CD4-positive, alpha-beta T cell (primary cell): Measurements from ENCODE around the gene UBE3B. TPM values are rescaled to one million over a fixed set of nuclear protein-coding genes. Genes with fewer than 3 reads are reported as not detected.
"Not testable (repeated sequence)": the region's sequence is repeated elsewhere in the genome, so short reads cannot be mapped to it uniquely, and the experiment has no call there.

ENCODE experiments used
- ATAC-seq: fragments of 200-7000 bp; cut with Tn5 transposase; one replicate; pipeline ENCODE4 v1.10.0; 2022; ENCODE audit warnings: mild to moderate bottlenecking; ENCODE audit not compliant: poor library complexity
- CTCF ChIA-PET: fragments of 350-600 bp; sonication (Branson Sonifier 250); formaldehyde crosslinking; loops from one replicate; lab custom pipeline; 2021; ENCODE audit warnings: antibody characterized with exemption, inconsistent platforms; lab: Charles Lee
- POLR2A ChIA-PET: fragments of 350-600 bp; sonication (Branson Sonifier 250); formaldehyde crosslinking; loops from one replicate; lab custom pipeline; 2021; ENCODE audit warnings: antibody characterized with exemption, inconsistent platforms; lab: Charles Lee
- DNase-seq, 14 experiments: peaks; one replicate each; pipeline ENCODE4 v3.0.0-alpha.2; 2013 to 2020; ENCODE audit warnings: mixed read lengths in 2 of 14
- H3K27ac ChIP-seq, 2 donors: one replicate each; pipeline versions ENCODE4 v1.5.1 to v1.7.0; 2013; ENCODE audit warnings: low read length in 2 of 2, low read depth in 1 of 2, mild to moderate bottlenecking in 1 of 2
- H3K27me3 ChIP-seq, 2 experiments: 1 replicate in 1 of 2; 2 replicates in 1 of 2; pipeline versions ENCODE4 v1.6.1 to v1.7.0; 2013; ENCODE audit warnings: low read length in 2 of 2, control low read depth in 1 of 2, mild to moderate bottlenecking in 1 of 2, moderate library complexity in 1 of 2; ENCODE audit not compliant: insufficient read depth in 2 of 2, control insufficient read depth in 1 of 2
- H3K36me3 ChIP-seq: one replicate; pipeline ENCODE4 v1.6.1; 2013; ENCODE audit warnings: low read length, control low read depth; ENCODE audit not compliant: insufficient read depth
- H3K4me1 ChIP-seq: one replicate; pipeline ENCODE4 v1.6.1; 2013; ENCODE audit warnings: low read length, control low read depth; ENCODE audit not compliant: insufficient read depth
- H3K4me3 ChIP-seq: one replicate; pipeline ENCODE4 v1.5.1; 2013; ENCODE audit warnings: mild to moderate bottlenecking, low read length, moderate library complexity
- H3K9me3 ChIP-seq, 2 experiments: 1 replicate in 1 of 2; 2 replicates in 1 of 2; pipeline versions ENCODE4 v1.6.1 to v1.7.0; 2013; ENCODE audit warnings: low read length in 2 of 2, mild to moderate bottlenecking in 2 of 2, control low read depth in 1 of 2, moderate library complexity in 1 of 2; ENCODE audit not compliant: control insufficient read depth in 1 of 2, insufficient read depth in 1 of 2
- H3K27ac Mint-ChIP-seq: one replicate; pipeline ENCODE4 v1.8.0; 2020; ENCODE audit warnings: mixed read lengths
- H3K27me3 Mint-ChIP-seq: one replicate; pipeline ENCODE4 v1.8.0; 2021; ENCODE audit warnings: mixed read lengths
- H3K36me3 Mint-ChIP-seq: one replicate; pipeline ENCODE4 v1.8.0; 2021; ENCODE audit warnings: low read depth, mixed read lengths
- H3K4me1 Mint-ChIP-seq: one replicate; pipeline ENCODE4 v1.8.0; 2021; ENCODE audit warnings: low read depth, mixed read lengths
- H3K4me3 Mint-ChIP-seq: one replicate; pipeline ENCODE4 v1.8.0; 2020; ENCODE audit warnings: mild to moderate bottlenecking, mixed read lengths
- H3K9me3 Mint-ChIP-seq: one replicate; pipeline ENCODE4 v1.8.0; 2020; ENCODE audit warnings: mixed read lengths
- intact Hi-C, 2 experiments: fragments of 100-400 bp; cut with DNase I in 1 of 2; cut with micrococcal nuclease in 1 of 2; formaldehyde crosslinking; loops; one replicate each; pipeline versions ENCODE4 v1.15.1 to v1.9.0; 2023 to 2025; cut with DNase I, micrococcal nuclease
- total RNA-seq, 174 experiments: library from RNA in 2 of 174; stranded (reverse) in 2 of 174; gene quantifications; one replicate each; pipeline ENCODE4 v1.2.3 and lab custom pipeline; 2021 to 2026
- TF ChIP-seq, protein P1 (sequence below): fragments of 200-600 bp; IDR thresholded peaks from one replicate; pipeline ENCODE4 v1.8.0; 2022; ENCODE audit warnings: antibody characterized with exemption, mild to moderate bottlenecking

Gene UBE3B
- total RNA-seq, 2 experiments from 2014 or later: 17.2 to 19.9 TPM

DNA sequence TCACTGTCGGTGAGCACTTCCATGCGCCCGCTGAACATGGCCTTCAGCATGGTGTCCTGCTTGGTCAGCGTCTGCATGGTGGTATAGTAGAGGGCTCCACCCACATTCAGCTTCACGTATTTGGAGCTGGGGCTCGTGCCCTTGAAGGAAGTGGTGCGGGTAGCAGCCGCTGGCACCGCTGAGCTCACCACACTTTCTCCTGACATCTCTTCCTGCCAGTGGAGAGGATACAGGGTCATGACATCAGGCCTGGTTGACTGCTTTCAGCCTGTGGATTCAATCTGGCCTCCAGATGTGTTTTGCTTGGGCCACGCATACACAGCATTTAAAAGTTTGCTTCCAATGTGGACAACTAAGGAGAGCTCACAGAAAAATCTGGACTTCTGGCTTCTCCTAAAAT, 7.9 kb upstream of the UBE3B start:
- H3K27ac Mint-ChIP-seq: no peak overlapping the region
- no peaks in the 10 kb centered on the region for H3K9me3 Mint-ChIP-seq
- POLR2A ChIA-PET: no interaction called here
- peaks cover 50% of the 10 kb centered on the region for H3K36me3 ChIP-seq
- TF ChIP-seq, protein P1, sequence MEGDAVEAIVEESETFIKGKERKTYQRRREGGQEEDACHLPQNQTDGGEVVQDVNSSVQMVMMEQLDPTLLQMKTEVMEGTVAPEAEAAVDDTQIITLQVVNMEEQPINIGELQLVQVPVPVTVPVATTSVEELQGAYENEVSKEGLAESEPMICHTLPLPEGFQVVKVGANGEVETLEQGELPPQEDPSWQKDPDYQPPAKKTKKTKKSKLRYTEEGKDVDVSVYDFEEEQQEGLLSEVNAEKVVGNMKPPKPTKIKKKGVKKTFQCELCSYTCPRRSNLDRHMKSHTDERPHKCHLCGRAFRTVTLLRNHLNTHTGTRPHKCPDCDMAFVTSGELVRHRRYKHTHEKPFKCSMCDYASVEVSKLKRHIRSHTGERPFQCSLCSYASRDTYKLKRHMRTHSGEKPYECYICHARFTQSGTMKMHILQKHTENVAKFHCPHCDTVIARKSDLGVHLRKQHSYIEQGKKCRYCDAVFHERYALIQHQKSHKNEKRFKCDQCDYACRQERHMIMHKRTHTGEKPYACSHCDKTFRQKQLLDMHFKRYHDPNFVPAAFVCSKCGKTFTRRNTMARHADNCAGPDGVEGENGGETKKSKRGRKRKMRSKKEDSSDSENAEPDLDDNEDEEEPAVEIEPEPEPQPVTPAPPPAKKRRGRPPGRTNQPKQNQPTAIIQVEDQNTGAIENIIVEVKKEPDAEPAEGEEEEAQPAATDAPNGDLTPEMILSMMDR: no peak
- H3K4me3 ChIP-seq: no peak overlapping the region
- DNase-seq (no peak), ATAC-seq (no peak)
- peaks cover 52% of the 10 kb centered on the region for H3K36me3 Mint-ChIP-seq
- H3K27me3 ChIP-seq: no peaks in the 10 kb centered on the region
- peaks cover 9% of the 10 kb centered on the region for H3K4me1 ChIP-seq
- peaks cover 33% of the 10 kb centered on the region for H3K4me1 Mint-ChIP-seq
- no peak overlapping the region for H3K4me3 Mint-ChIP-seq
- CTCF ChIA-PET: no interaction called here
- intact Hi-C loops: no loop called here
- no peaks in the 10 kb centered on the region for H3K27me3 Mint-ChIP-seq
- no peaks in the 10 kb centered on the region for H3K9me3 ChIP-seq
- no peak overlapping the region for H3K27ac ChIP-seq

DNA sequence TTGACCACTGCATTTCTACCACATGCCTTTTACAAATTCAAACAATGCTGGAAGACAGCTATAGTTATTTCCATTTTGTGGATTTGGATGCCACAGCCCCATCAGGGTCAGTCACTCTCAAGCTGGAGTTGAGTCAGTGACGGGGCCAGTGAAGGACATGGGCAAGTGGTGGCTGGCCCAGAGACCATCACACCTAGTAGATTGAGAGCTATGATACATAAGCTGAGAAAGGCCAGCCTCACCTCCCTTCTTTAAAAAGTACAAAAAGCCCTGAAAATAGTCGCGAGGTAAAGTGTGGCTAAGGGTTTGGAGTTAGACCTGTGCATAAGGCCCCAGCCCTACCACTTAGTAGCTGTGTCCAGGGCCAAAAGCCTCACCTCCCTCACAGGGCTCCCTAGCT, 4.4 kb upstream of the UBE3B start:
- H3K4me1 Mint-ChIP-seq: peaks cover 46% of the 10 kb centered on the region
- H3K27me3 Mint-ChIP-seq: no peaks in the 10 kb centered on the region
- H3K36me3 Mint-ChIP-seq: peaks cover 43% of the 10 kb centered on the region
- no peaks in the 10 kb centered on the region for H3K9me3 Mint-ChIP-seq
- H3K4me3 Mint-ChIP-seq: no peak overlapping the region
- CTCF ChIA-PET: interaction anchor here (1.4 kb wide), 1 partner anchor 40 kb away, joined by 3 read pairs; no protein-coding TSS in a partner anchor
- no peak for ATAC-seq
- Histone ChIP-seq H3K36me3 (peaks cover 25% of the 10 kb centered on the region), H3K9me3 (no peaks in the 10 kb centered on the region), H3K4me3 (no peak overlapping the region), H3K27me3 (no peaks in the 10 kb centered on the region), H3K4me1 (peaks cover 30% of the 10 kb centered on the region), H3K27ac (no peak overlapping the region)
- intact Hi-C loops: loop anchor here in 1 of 2 experiments (10.0 kb wide), 3 partner anchors 412 to 1708 kb away; partner anchors contain the start of genes FICD, GLTP and PRDM4
- POLR2A ChIA-PET: interaction anchor here (2.1 kb wide), 1 partner anchor 10 kb away, joined by 8 read pairs; no protein-coding TSS in a partner anchor
- TF ChIP-seq, protein P1: no peak
- no peak overlapping the region for H3K27ac Mint-ChIP-seq
- DNase-seq: no peak

DNA sequence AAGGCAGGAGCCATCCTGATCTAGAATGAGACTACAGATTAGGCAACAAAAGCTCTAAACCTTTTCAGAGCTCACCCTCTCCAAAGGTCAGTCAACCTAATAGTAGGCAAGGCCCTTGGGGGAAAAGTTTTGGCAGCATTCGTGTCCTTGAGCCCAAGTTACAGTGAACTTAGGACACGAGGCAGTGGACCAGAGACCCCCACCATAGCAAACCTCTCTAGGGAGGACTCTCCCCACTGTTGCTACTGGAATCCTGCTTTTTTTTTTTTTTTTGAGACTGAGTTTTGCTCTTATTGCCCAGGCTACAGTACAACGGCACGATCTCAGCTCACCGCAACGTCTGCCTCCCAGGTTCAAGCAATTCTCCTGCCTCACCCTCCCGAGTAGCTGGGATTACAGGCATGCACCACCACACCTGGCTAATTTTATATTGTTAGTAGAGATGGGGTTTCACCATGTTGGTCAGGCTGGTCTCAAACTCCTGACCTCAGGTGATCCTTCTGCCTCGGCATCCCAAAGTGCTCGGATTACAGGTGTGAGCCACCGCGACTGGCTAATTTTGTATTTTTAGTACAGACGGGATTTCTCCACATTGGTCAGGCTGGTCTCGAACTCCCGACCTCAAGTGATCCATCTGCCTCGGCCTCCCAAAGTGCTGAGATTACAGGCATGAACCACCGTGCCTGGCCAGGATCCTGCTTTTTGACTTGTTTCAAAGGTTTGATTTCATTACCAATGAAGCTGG, 3.7 kb upstream of the UBE3B start:
- Mint-ChIP-seq H3K4me1 (peaks cover 51% of the 10 kb centered on the region), H3K36me3 (peaks cover 39% of the 10 kb centered on the region)
- POLR2A ChIA-PET: interaction anchor here (2.1 kb wide), 1 partner anchor 10 kb away, joined by 8 read pairs; no protein-coding TSS in a partner anchor
- DNase-seq, H3K9me3 Mint-ChIP-seq, H3K9me3 ChIP-seq, H3K4me3 Mint-ChIP-seq, H3K27ac Mint-ChIP-seq, H3K27me3 Mint-ChIP-seq, H3K4me3 ChIP-seq, H3K27ac ChIP-seq, ATAC-seq, H3K27me3 ChIP-seq: not testable (repeated sequence)
- intact Hi-C loops: loop anchor here in 1 of 2 experiments (10.0 kb wide), 3 partner anchors 411 to 1709 kb away; partner anchors contain the start of genes FICD, GLTP and PRDM4
- CTCF ChIA-PET: interaction anchor here (0.5 to 1.4 kb wide), 2 partner anchors 41 to 973 kb away, joined by 3 read pairs; no protein-coding TSS in a partner anchor
- Histone ChIP-seq H3K36me3 (peaks cover 20% of the 10 kb centered on the region), H3K4me1 (peaks cover 37% of the 10 kb centered on the region)
